ENCODE data around the gene UBE3D. TPM values are rescaled to one million over a fixed set of nuclear protein-coding genes. Genes with fewer than 3 reads are reported as not detected.

UBE3D gene
- total and polyA plus RNA-seq, 2 of the 8 experiments (the other 6 are each of a cell fraction or from before 2014, with no cell fraction given) = 5.7 to 16.3 TPM

- TF ChIP-seq BACH1 (IDR thresholded peaks at IDR 0.05; ENCODE audit: low read length) (no peak), EZH2 (IDR thresholded peaks at IDR 0.05; ENCODE audit: low read depth, low read length, severe bottlenecking) (no peak), TAF1 (IDR thresholded peaks at IDR 0.05; ENCODE audit: low read depth, low read length) (no peak)
- FAIRE-seq = no peak
- no peak overlapping the region for H3K18ac ChIP-seq (ENCODE audit: extremely low read depth, low read length)
- H4K8ac ChIP-seq (ENCODE audit: extremely low read depth, insufficient read depth, low read length) = no peak overlapping the region
- H3K79me2 ChIP-seq (ENCODE audit: control insufficient read depth in 1 of 2, insufficient read depth in 2 of 2, low read length in 2 of 2) = no peaks in the 10 kb centered on the region
- no peak overlapping the region for H3K23ac ChIP-seq (ENCODE audit: insufficient read length)
- peaks cover 1% of the 10 kb centered on the region; the same call in 1 of the 2 replicates for H3K23me2 ChIP-seq (ENCODE audit: low read depth, low read length)
- H4K20me1 ChIP-seq (replicated peaks in 1 of 2; ENCODE audit: control insufficient read depth in 1 of 2, insufficient read depth in 2 of 2, low read length in 2 of 2) = no peaks in the 10 kb centered on the region
- H4K5ac ChIP-seq (ENCODE audit: insufficient read length, low read depth, low read length) = no peak overlapping the region
- no peak overlapping the region for H3K9ac ChIP-seq (replicated peaks in 1 of 4; ENCODE audit: extremely low read depth in 1 of 4, low read depth in 3 of 4, low read length in 3 of 4)
- H3K4ac ChIP-seq (replicated peaks; ENCODE audit: insufficient read length, low read depth, low read length) = no peak overlapping the region
- no peaks in the 10 kb centered on the region for H3K36me3 ChIP-seq (ENCODE audit: control insufficient read depth in 2 of 4, insufficient read depth in 4 of 4, low read length in 3 of 4)
- H3K4me1 ChIP-seq (replicated peaks in 1 of 4; ENCODE audit: control insufficient read depth in 3 of 4, insufficient read depth in 4 of 4, low read length in 3 of 4) = no peaks in the 10 kb centered on the region
- no peaks in the 10 kb centered on the region for H3K79me1 ChIP-seq (ENCODE audit: low read depth, low read length)
- no peaks in the 10 kb centered on the region for H3K9me3 ChIP-seq (ENCODE audit: insufficient read depth in 2 of 2, low read depth in 1 of 2, low read length in 1 of 2)
- H2BK15ac ChIP-seq (ENCODE audit: low read length) = no peak overlapping the region
- no peak overlapping the region for H3K4me3 ChIP-seq (ENCODE audit: extremely low read depth in 1 of 4, insufficient read depth in 2 of 4, low read depth in 3 of 4, low read length in 4 of 4)
- no peak overlapping the region for H2BK5ac ChIP-seq (ENCODE audit: low read depth, low read length)
- no peak overlapping the region for H2BK12ac ChIP-seq (ENCODE audit: low read depth, low read length)
- H4K91ac ChIP-seq (replicated peaks; ENCODE audit: insufficient read length, low read length) = no peak overlapping the region
- no peak overlapping the region for H2BK20ac ChIP-seq (ENCODE audit: low read length)
- no peak overlapping the region for H3K4me2 ChIP-seq (ENCODE audit: insufficient read depth in 1 of 2, low read depth in 2 of 2, low read length in 2 of 2)
- H3K27ac ChIP-seq (ENCODE audit: low read depth, low read length) = no peak overlapping the region
- 93% methylated on average over 3 of the region's 3 CpGs; no CpG with 5 or more reads in 1 of the 2 experiments for WGBS, 2 experiments (ENCODE audit: extremely low coverage in 1 of 2, insufficient coverage in 1 of 2, insufficient read length in 1 of 2, insufficient replicate concordance in 2 of 2, low coverage in 1 of 2, low lambda C conversion rate in 2 of 2, missing lambda C conversion rate in 1 of 2)
- no peak overlapping the region for H3K14ac ChIP-seq (ENCODE audit: insufficient read length)
- H3K56ac ChIP-seq (replicated peaks; ENCODE audit: insufficient read length, low read depth, low read length) = no peak overlapping the region
- no peaks in the 10 kb centered on the region for H3K27me3 ChIP-seq (replicated peaks in 1 of 4; ENCODE audit: control insufficient read depth in 3 of 4, extremely low read depth in 1 of 4, insufficient read depth in 3 of 4, low read length in 3 of 4)
- no peak overlapping the region for H2BK120ac ChIP-seq (replicated peaks; ENCODE audit: low read depth, low read length)
- ChIA-PET POLR2A (ENCODE audit: partially characterized antibody) (no interaction called here), CTCF (ENCODE audit: partially characterized antibody) (no interaction called here)
- no peak overlapping the region for H2AK5ac ChIP-seq (ENCODE audit: low read depth, low read length)
- H2AFZ ChIP-seq (ENCODE audit: low read length) = no peak overlapping the region
- DNase-seq (ENCODE audit: low read depth in 1 of 2, low spot score in 2 of 2) = no peak
These were observed 197.7 kb downstream of the UBE3D start for GRCh38 chr6:82867946-82868345.

All from H1 (cell line).